ENCODE data around the gene TCF3. TPM values are rescaled to one million over a fixed set of nuclear protein-coding genes. Genes with fewer than 3 reads are reported as not detected.
"Not testable (repeated sequence)": the region's sequence is repeated elsewhere in the genome, so short reads cannot be mapped to it uniquely, and the experiment has no call there.

The TCF3 gene
- total and polyA plus RNA-seq, 2 experiments from 2014 or later = 18.3 to 58.9 TPM

DNA sequence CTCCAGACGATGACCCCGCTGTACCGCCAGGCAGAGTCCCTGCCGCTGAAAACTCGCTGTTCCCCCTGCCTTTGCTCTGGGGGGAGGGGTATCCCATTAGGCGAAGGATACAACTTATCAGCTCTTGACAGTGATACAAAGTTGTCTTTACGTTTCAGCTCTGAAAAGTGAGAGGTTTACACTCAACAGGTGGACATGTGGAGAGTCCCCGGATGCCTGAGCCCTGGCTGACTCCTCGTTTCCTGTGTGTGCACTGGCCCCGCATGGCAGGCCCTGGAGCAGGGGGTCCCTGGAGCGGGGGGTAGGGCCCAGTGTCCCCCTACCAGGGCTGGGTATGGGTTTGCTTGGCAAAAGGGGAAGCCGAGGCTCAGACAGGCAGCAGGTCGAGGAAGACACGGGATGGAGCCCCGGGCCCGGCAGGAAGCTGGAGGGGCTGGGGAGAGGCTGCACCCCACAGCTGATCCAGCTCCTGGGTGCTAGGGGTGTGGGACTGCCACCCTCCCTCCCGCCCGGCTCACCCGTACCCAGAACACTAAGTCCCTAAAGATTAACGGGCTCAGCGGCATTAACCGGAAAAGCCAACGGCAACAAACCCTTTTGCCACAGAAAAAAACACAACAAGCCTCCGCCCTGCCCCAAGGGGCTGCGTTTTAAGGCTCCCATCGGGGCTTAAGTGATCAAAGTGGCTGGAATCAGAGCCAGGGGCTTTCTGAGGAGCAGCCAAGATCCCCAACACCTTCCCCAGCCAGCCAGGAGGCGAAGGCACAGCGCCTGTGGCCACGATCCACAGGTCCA lies 5.6 kb downstream of the TCF3 start:
- H2AFZ ChIP-seq = no peak overlapping the region
- H3K4me3 ChIP-seq = no peak overlapping the region
- no peak for DNase-seq
- H3K27me3 ChIP-seq (replicated peaks; ENCODE audit: insufficient read depth) = no peaks in the 10 kb centered on the region
- no peak overlapping the region for H3K27ac ChIP-seq
- no peaks in the 10 kb centered on the region for H3F3A ChIP-seq (ENCODE audit: insufficient read depth)
- in situ Hi-C loops (cut with MboI) = no loop called here
- no peak overlapping the region for H3K9ac ChIP-seq
- 90 to 91% methylated on average over 25 to 29 of the region's 29 CpGs for WGBS, 2 experiments (ENCODE audit: low coverage in 1 of 2, low lambda C conversion rate in 2 of 2, missing lambda C conversion rate in 2 of 2)
- peaks cover 41% of the 10 kb centered on the region for H3K79me2 ChIP-seq (ENCODE audit: insufficient read depth)
- H3K4me2 ChIP-seq (ENCODE audit: unreplicated experiment) = no peak overlapping the region
- H3K9me2 ChIP-seq (ENCODE audit: insufficient read depth) = no peaks in the 10 kb centered on the region
- no peaks in the 10 kb centered on the region for H4K20me1 ChIP-seq (ENCODE audit: insufficient read depth)
- no peaks in the 10 kb centered on the region for H3K4me1 ChIP-seq (ENCODE audit: insufficient read depth)
- no peaks in the 10 kb centered on the region for H3K9me3 ChIP-seq (ENCODE audit: low read depth)
- H3K36me3 ChIP-seq (ENCODE audit: low read depth) = no peaks in the 10 kb centered on the region; the same call in 1 of the 2 replicates
- TF ChIP-seq EZH2 (IDR thresholded peaks at IDR 0.05; ENCODE audit: insufficient read depth, poor library complexity, severe bottlenecking) = no peak
- TF ChIP-seq EZH2phosphoT487 (IDR thresholded peaks at IDR 0.05; ENCODE audit: insufficient read depth, low read depth) = no peak

DNA sequence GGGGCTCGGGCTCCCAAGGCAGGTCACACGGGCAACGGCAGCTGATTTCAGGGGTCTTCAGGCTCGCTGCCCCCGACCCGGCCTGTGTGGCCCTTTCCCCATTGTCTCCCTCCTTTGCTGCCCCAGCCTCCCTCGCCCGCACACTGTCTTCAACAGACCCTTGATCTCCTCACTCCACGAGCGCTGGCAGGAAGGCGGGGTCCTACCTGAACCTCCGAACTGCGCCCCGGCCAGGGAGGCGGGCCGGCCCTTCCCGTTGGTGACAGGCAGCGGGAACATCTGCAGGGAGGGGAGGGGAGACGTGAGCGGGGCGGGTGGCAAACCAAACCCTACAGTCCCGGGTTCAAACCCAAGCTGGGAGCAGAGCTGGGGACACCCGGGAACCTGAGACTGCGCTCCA lies 6.3 kb downstream of the TCF3 start:
- no peak overlapping the region for H2AFZ ChIP-seq
- TF ChIP-seq EZH2 (IDR thresholded peaks at IDR 0.05; ENCODE audit: insufficient read depth, poor library complexity, severe bottlenecking) = no peak
- no peak for TF ChIP-seq EZH2phosphoT487 (IDR thresholded peaks at IDR 0.05; ENCODE audit: insufficient read depth, low read depth)
- H3K36me3 ChIP-seq (ENCODE audit: low read depth) = no peaks in the 10 kb centered on the region; the same call in 1 of the 2 replicates
- no peak overlapping the region for H3K4me2 ChIP-seq (ENCODE audit: unreplicated experiment)
- peaks cover 41% of the 10 kb centered on the region for H3K79me2 ChIP-seq (ENCODE audit: insufficient read depth)
- H3F3A ChIP-seq (ENCODE audit: insufficient read depth) = no peaks in the 10 kb centered on the region
- H3K27me3 ChIP-seq (replicated peaks; ENCODE audit: insufficient read depth) = no peaks in the 10 kb centered on the region
- in situ Hi-C loops (cut with MboI) = no loop called here
- H3K9me2 ChIP-seq (ENCODE audit: insufficient read depth) = no peaks in the 10 kb centered on the region
- no peak overlapping the region for H3K27ac ChIP-seq
- no peak overlapping the region for H3K9ac ChIP-seq
- 91 to 92% methylated on average over 5 to 24 of the region's 24 CpGs for WGBS, 2 experiments (ENCODE audit: low coverage in 1 of 2, low lambda C conversion rate in 2 of 2, missing lambda C conversion rate in 2 of 2)
- no peak for DNase-seq
- H3K4me3 ChIP-seq = no peak overlapping the region
- H4K20me1 ChIP-seq (ENCODE audit: insufficient read depth) = no peaks in the 10 kb centered on the region
- H3K4me1 ChIP-seq (ENCODE audit: insufficient read depth) = no peaks in the 10 kb centered on the region
- H3K9me3 ChIP-seq (ENCODE audit: low read depth) = no peaks in the 10 kb centered on the region

DNA sequence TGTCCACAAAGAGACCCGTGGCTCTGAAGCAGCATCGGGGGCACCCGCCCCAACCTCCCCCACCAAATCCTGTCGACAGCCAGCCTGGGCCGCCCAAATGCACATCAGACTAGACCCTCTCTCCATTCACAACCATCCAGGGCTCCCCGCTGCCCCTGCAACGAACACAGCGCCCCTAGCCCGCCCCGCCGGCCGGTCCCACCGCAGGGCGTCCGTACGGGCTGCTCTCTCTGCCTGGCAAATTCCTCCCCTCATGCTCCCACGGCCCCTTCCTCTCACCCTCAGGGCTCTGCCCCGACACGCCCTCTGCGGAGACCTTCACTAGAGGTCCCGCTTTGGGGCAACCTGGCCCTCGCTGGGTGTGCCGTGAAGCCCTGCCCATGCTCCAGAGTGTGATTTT lies 7.1 kb downstream of the TCF3 start:
- Histone ChIP-seq H3F3A (ENCODE audit: insufficient read depth) (no peaks in the 10 kb centered on the region), H3K9ac (no peak overlapping the region), H3K27ac (no peak overlapping the region), H3K4me1 (ENCODE audit: insufficient read depth) (no peaks in the 10 kb centered on the region), H3K36me3 (ENCODE audit: low read depth) (no peaks in the 10 kb centered on the region; the same call in 1 of the 2 replicates), H3K9me3 (ENCODE audit: low read depth) (no peaks in the 10 kb centered on the region), H3K27me3 (replicated peaks; ENCODE audit: insufficient read depth) (no peaks in the 10 kb centered on the region), H2AFZ (no peak overlapping the region), H3K4me2 (ENCODE audit: unreplicated experiment) (no peak overlapping the region), H3K4me3 (no peak overlapping the region), H4K20me1 (ENCODE audit: insufficient read depth) (no peaks in the 10 kb centered on the region), H3K79me2 (ENCODE audit: insufficient read depth) (peaks cover 40% of the 10 kb centered on the region), H3K9me2 (ENCODE audit: insufficient read depth) (no peaks in the 10 kb centered on the region)
- TF ChIP-seq EZH2 (IDR thresholded peaks at IDR 0.05; ENCODE audit: insufficient read depth, poor library complexity, severe bottlenecking) (no peak), EZH2phosphoT487 (IDR thresholded peaks at IDR 0.05; ENCODE audit: insufficient read depth, low read depth) (no peak)
- DNase-seq = no peak
- 93% methylated on average over 23 of the region's 23 CpGs; no CpG with 5 or more reads in 1 of the 2 experiments for WGBS, 2 experiments (ENCODE audit: low coverage in 1 of 2, low lambda C conversion rate in 2 of 2, missing lambda C conversion rate in 2 of 2)
- in situ Hi-C loops (cut with MboI) = no loop called here

- Histone ChIP-seq H3K79me2 (ENCODE audit: insufficient read depth) (peaks cover 40% of the 10 kb centered on the region), H3K9me2 (ENCODE audit: insufficient read depth) (no peaks in the 10 kb centered on the region), H3K9ac (no peak overlapping the region), H3K27ac (no peak overlapping the region), H3K27me3 (replicated peaks; ENCODE audit: insufficient read depth) (no peaks in the 10 kb centered on the region), H2AFZ (no peak overlapping the region), H3K4me2 (ENCODE audit: unreplicated experiment) (no peak overlapping the region), H3F3A (ENCODE audit: insufficient read depth) (no peaks in the 10 kb centered on the region), H3K9me3 (ENCODE audit: low read depth) (no peaks in the 10 kb centered on the region), H3K4me3 (no peak overlapping the region), H3K36me3 (ENCODE audit: low read depth) (peaks cover 6% of the 10 kb centered on the region; the same call in 1 of the 2 replicates), H3K4me1 (ENCODE audit: insufficient read depth) (no peaks in the 10 kb centered on the region), H4K20me1 (ENCODE audit: insufficient read depth) (no peaks in the 10 kb centered on the region)
- 93 to 95% methylated on average over 15 to 16 of the region's 16 CpGs for WGBS, 2 experiments (ENCODE audit: low coverage in 1 of 2, low lambda C conversion rate in 2 of 2, missing lambda C conversion rate in 2 of 2)
- DNase-seq = no peak
- TF ChIP-seq EZH2phosphoT487 (IDR thresholded peaks at IDR 0.05; ENCODE audit: insufficient read depth, low read depth) (no peak), EZH2 (IDR thresholded peaks at IDR 0.05; ENCODE audit: insufficient read depth, poor library complexity, severe bottlenecking) (no peak)
- in situ Hi-C loops (cut with MboI) = no loop called here
Measured at GRCh38 chr19:1644070-1644469, 8.3 kb downstream of the TCF3 start.

- H3K9me3 ChIP-seq (ENCODE audit: low read depth); H3K9ac ChIP-seq; DNase-seq; H3K4me2 ChIP-seq (ENCODE audit: unreplicated experiment); H3K4me3 ChIP-seq; H3K27me3 ChIP-seq (replicated peaks; ENCODE audit: insufficient read depth); H2AFZ ChIP-seq; H3K9me2 ChIP-seq (ENCODE audit: insufficient read depth); in situ Hi-C loops (cut with MboI); H3K4me1 ChIP-seq (ENCODE audit: insufficient read depth); H4K20me1 ChIP-seq (ENCODE audit: insufficient read depth); H3F3A ChIP-seq (ENCODE audit: insufficient read depth); H3K27ac ChIP-seq: not testable (repeated sequence)
- Histone ChIP-seq H3K36me3 (ENCODE audit: low read depth) (peaks cover 13% of the 10 kb centered on the region; the same call in 1 of the 2 replicates), H3K79me2 (ENCODE audit: insufficient read depth) (peaks cover 57% of the 10 kb centered on the region)
- 75 to 80% methylated on average over 10 of the region's 10 CpGs for WGBS, 2 experiments (ENCODE audit: low coverage in 1 of 2, low lambda C conversion rate in 2 of 2, missing lambda C conversion rate in 2 of 2)
Measured at GRCh38 chr19:1640893-1641448, 11.4 kb downstream of the TCF3 start.
